ENCODE data around the gene CEND1.

DNA sequence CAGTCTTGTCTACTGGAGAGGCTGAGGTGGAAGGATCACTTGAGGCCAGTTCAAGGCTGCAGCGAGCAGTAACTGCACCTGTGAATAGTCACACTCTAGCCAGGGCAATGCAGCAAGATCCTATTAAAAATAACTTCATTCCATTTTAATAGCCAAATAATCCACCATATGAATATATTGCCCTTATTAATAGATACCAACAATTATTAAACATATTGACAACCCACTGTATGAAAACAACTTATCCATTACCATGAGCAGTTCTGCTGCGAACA lies 23.0 kb downstream of the CEND1 start:
- TF ChIP-seq, protein P1, sequence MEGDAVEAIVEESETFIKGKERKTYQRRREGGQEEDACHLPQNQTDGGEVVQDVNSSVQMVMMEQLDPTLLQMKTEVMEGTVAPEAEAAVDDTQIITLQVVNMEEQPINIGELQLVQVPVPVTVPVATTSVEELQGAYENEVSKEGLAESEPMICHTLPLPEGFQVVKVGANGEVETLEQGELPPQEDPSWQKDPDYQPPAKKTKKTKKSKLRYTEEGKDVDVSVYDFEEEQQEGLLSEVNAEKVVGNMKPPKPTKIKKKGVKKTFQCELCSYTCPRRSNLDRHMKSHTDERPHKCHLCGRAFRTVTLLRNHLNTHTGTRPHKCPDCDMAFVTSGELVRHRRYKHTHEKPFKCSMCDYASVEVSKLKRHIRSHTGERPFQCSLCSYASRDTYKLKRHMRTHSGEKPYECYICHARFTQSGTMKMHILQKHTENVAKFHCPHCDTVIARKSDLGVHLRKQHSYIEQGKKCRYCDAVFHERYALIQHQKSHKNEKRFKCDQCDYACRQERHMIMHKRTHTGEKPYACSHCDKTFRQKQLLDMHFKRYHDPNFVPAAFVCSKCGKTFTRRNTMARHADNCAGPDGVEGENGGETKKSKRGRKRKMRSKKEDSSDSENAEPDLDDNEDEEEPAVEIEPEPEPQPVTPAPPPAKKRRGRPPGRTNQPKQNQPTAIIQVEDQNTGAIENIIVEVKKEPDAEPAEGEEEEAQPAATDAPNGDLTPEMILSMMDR (IDR thresholded peaks at IDR 0.05; ENCODE audit: borderline replicate concordance, extremely low read depth, low read length, poor library complexity, severe bottlenecking): no peak
- no peak for TF ChIP-seq EZH2 (IDR thresholded peaks at IDR 0.05; ENCODE audit: borderline replicate concordance, low read depth, low read length, severe bottlenecking)

All from DND-41 (cell line).